H1 (cell line): ENCODE results near the gene NPIPA1. TPM values are rescaled to one million over a fixed set of nuclear protein-coding genes. Genes with fewer than 3 reads are reported as not detected.
"Not testable (repeated sequence)": the region's sequence is repeated elsewhere in the genome, so short reads cannot be mapped to it uniquely, and the experiment has no call there.

ENCODE experiments used
- CTCF ChIA-PET: fragments of 300-600 bp; sonication (Branson Sonifier 250); formaldehyde crosslinking; loops from one replicate; lab custom pipeline; 2021; ENCODE audit not compliant: partially characterized antibody; lab: Charles Lee
- POLR2A ChIA-PET: fragments of 300-600 bp; sonication (Branson Sonifier 250); formaldehyde crosslinking; loops from one replicate; lab custom pipeline; 2021; ENCODE audit warnings: inconsistent platforms; ENCODE audit not compliant: partially characterized antibody; lab: Charles Lee
- DNase-seq, 2 experiments: peaks; one replicate each; pipeline versions ENCODE4 v3.0.0 to v3.0.0-alpha.2; 2010 to 2022; ENCODE audit warnings: low spot score in 2 of 2, low read depth in 1 of 2, mixed read lengths in 1 of 2
- FAIRE-seq: peaks from 2 replicates; lab custom pipeline; 2011; peaks lifted over from hg19 to GRCh38; lab: Jason Lieb, UNC
- H2AFZ ChIP-seq: 2 replicates; pipeline ENCODE4 v1.8.1; 2012; ENCODE audit warnings: low read length, inconsistent platforms
- H2AK5ac ChIP-seq: 2 replicates; pipeline ENCODE4 v1.6.1; 2013; ENCODE audit warnings: low read depth, low read length
- H2BK120ac ChIP-seq: replicated peaks from 2 replicates; pipeline ENCODE3; 2013; ENCODE audit warnings: low read depth, low read length, inconsistent platforms
- H2BK12ac ChIP-seq: 2 replicates; pipeline ENCODE4 v1.6.1; 2013; ENCODE audit warnings: low read depth, low read length
- H2BK15ac ChIP-seq: 2 replicates; pipeline ENCODE4 v1.6.1; 2013; ENCODE audit warnings: low read length
- H2BK20ac ChIP-seq: 2 replicates; pipeline ENCODE4 v1.6.1; 2013; ENCODE audit warnings: low read length
- H2BK5ac ChIP-seq: 2 replicates; pipeline ENCODE4 v1.6.1; 2013; ENCODE audit warnings: low read depth, low read length
- H3K14ac ChIP-seq: 2 replicates; pipeline ENCODE4 v1.6.1; 2013; ENCODE audit warnings: inconsistent platforms; ENCODE audit not compliant: insufficient read length
- H3K18ac ChIP-seq: 2 replicates; pipeline ENCODE4 v1.6.1; 2013; ENCODE audit warnings: low read length; ENCODE audit errors: extremely low read depth
- H3K23ac ChIP-seq: 2 replicates; pipeline ENCODE4 v1.6.1; 2013; ENCODE audit warnings: inconsistent platforms; ENCODE audit not compliant: insufficient read length
- H3K23me2 ChIP-seq: 2 replicates; pipeline ENCODE4 v1.6.1; 2013; ENCODE audit warnings: low read depth, low read length
- H3K27ac ChIP-seq: 2 replicates; pipeline ENCODE4 v1.6.1; 2011; ENCODE audit warnings: low read depth, low read length, inconsistent platforms
- H3K27me3 ChIP-seq, 4 experiments: replicated peaks in 1 of 4; 1 replicate in 1 of 4; 2 replicates in 3 of 4; pipeline versions ENCODE4 v1.6.1 to v1.8.1; 2011 to 2013; ENCODE audit warnings: low read length in 3 of 4, mild to moderate bottlenecking in 3 of 4, inconsistent platforms in 2 of 4, mixed read lengths in 2 of 4, moderate library complexity in 1 of 4; ENCODE audit not compliant: control insufficient read depth in 3 of 4, insufficient read depth in 3 of 4; ENCODE audit errors: extremely low read depth in 1 of 4
- H3K36me3 ChIP-seq, 4 experiments: 2 replicates each; pipeline versions ENCODE4 v1.6.1 to v1.8.1; 2011 to 2013; ENCODE audit warnings: mild to moderate bottlenecking in 4 of 4, low read length in 3 of 4, moderate library complexity in 2 of 4, control low read depth in 1 of 4, inconsistent platforms in 1 of 4; ENCODE audit not compliant: insufficient read depth in 4 of 4, control insufficient read depth in 2 of 4
- H3K4ac ChIP-seq: replicated peaks from 2 replicates; pipeline ENCODE3; 2013; ENCODE audit warnings: low read length, low read depth, mixed read lengths, inconsistent platforms; ENCODE audit not compliant: insufficient read length
- H3K4me1 ChIP-seq, 4 experiments: replicated peaks in 1 of 4; 1 replicate in 1 of 4; 2 replicates in 3 of 4; pipeline versions ENCODE4 v1.6.1 to v1.8.1; 2011 to 2013; ENCODE audit warnings: low read length in 3 of 4, inconsistent platforms in 2 of 4, mixed read lengths in 1 of 4; ENCODE audit not compliant: insufficient read depth in 4 of 4, control insufficient read depth in 3 of 4
- H3K4me2 ChIP-seq, 2 experiments: 2 replicates each; pipeline versions ENCODE4 v1.6.1 to v1.8.1; 2011 to 2013; ENCODE audit warnings: low read depth in 2 of 2, low read length in 2 of 2, control low read depth in 1 of 2, inconsistent platforms in 1 of 2, mild to moderate bottlenecking in 1 of 2; ENCODE audit not compliant: insufficient read depth in 1 of 2
- H3K4me3 ChIP-seq, 4 experiments: fragments of 200-600, 300-600 bp in 1 of 4; sonication (generic), shearing (Covaris generic), sonication (Bioruptor Twin) in 1 of 4; 2 replicates each; pipeline versions ENCODE4 v1.5.1 to v1.8.1; 2011 to 2016; ENCODE audit warnings: low read length in 4 of 4, low read depth in 3 of 4, control low read depth in 2 of 4, inconsistent platforms in 2 of 4, mild to moderate bottlenecking in 2 of 4, mixed read lengths in 1 of 4, moderate library complexity in 1 of 4; ENCODE audit not compliant: insufficient read depth in 2 of 4; ENCODE audit errors: extremely low read depth in 1 of 4
- H3K56ac ChIP-seq: replicated peaks from 2 replicates; pipeline ENCODE3; 2013; ENCODE audit warnings: low read depth, mild to moderate bottlenecking, mixed read lengths, low read length, inconsistent platforms; ENCODE audit not compliant: insufficient read length
- H3K79me1 ChIP-seq: 2 replicates; pipeline ENCODE4 v1.6.1; 2013; ENCODE audit warnings: low read depth, low read length, control low read depth
- H3K79me2 ChIP-seq, 2 experiments: 2 replicates each; pipeline versions ENCODE4 v1.6.1 to v1.8.1; 2012 to 2013; ENCODE audit warnings: low read length in 2 of 2, mild to moderate bottlenecking in 2 of 2, inconsistent platforms in 1 of 2; ENCODE audit not compliant: insufficient read depth in 2 of 2, control insufficient read depth in 1 of 2
- H3K9ac ChIP-seq, 4 experiments: replicated peaks in 1 of 4; 1 replicate in 1 of 4; 2 replicates in 3 of 4; pipeline versions ENCODE4 v1.6.1 to v1.8.1; 2011 to 2013; ENCODE audit warnings: low read depth in 3 of 4, low read length in 3 of 4, control low read depth in 2 of 4, mild to moderate bottlenecking in 2 of 4, moderate library complexity in 2 of 4, inconsistent platforms in 1 of 4; ENCODE audit errors: extremely low read depth in 1 of 4
- H3K9me3 ChIP-seq, 2 experiments: 2 replicates each; pipeline versions ENCODE4 v1.6.1 to v1.8.1; 2012 to 2013; ENCODE audit warnings: mild to moderate bottlenecking in 2 of 2, moderate library complexity in 2 of 2, control low read depth in 1 of 2, inconsistent platforms in 1 of 2, low read depth in 1 of 2, low read length in 1 of 2, mixed read lengths in 1 of 2; ENCODE audit not compliant: insufficient read depth in 2 of 2
- H4K20me1 ChIP-seq, 2 experiments: replicated peaks in 1 of 2; 2 replicates each; pipeline versions ENCODE3 to v1.8.1; 2011 to 2013; ENCODE audit warnings: inconsistent platforms in 2 of 2, low read length in 2 of 2, mild to moderate bottlenecking in 1 of 2; ENCODE audit not compliant: insufficient read depth in 2 of 2, control insufficient read depth in 1 of 2
- H4K5ac ChIP-seq: 2 replicates; pipeline ENCODE4 v1.6.1; 2013; ENCODE audit warnings: low read length, low read depth, mixed read lengths, inconsistent platforms; ENCODE audit not compliant: insufficient read length
- H4K8ac ChIP-seq: 2 replicates; pipeline ENCODE4 v1.8.0; 2013; ENCODE audit warnings: mild to moderate bottlenecking, moderate library complexity, low read length, inconsistent platforms; ENCODE audit not compliant: insufficient read depth; ENCODE audit errors: extremely low read depth
- H4K91ac ChIP-seq: replicated peaks from 2 replicates; pipeline ENCODE3; 2013; ENCODE audit warnings: low read length, mixed read lengths, inconsistent platforms; ENCODE audit not compliant: insufficient read length
- WGBS, 2 experiments: shearing (Covaris generic) in 1 of 2; methylation state at CpG; one replicate each; pipeline versions ENCODE4 v1.1.6 to v1.1.7; 2013 to 2015; ENCODE audit warnings: low lambda C conversion rate in 2 of 2, mixed read lengths in 2 of 2, inconsistent platforms in 1 of 2, low coverage in 1 of 2, missing lambda C conversion rate in 1 of 2; ENCODE audit not compliant: insufficient replicate concordance in 2 of 2, insufficient coverage in 1 of 2, insufficient read length in 1 of 2; ENCODE audit errors: extremely low coverage in 1 of 2, missing lambda C conversion rate in 1 of 2; 5-methylcytosine and 5-hydroxymethylcytosine counted together
- polyA plus RNA-seq, 7 experiments: library from polyadenylated mRNA; depleted of rRNA in 3 of 7; stranded (reverse) in 5 of 7; unstranded in 2 of 7; fragments of >200 nt in 5 of 7; fragments of 200-250 nt in 2 of 7; gene quantifications; 1 replicate in 5 of 7; 2 replicates in 1 of 7; 4 replicates in 1 of 7; pipeline versions ENCODE4 v1.2.1 to v1.2.3, GENCODE V29; 2011 to 2013; ENCODE audit warnings: missing spikeins in 2 of 7, mixed read lengths in 2 of 7
- total RNA-seq: library from RNA; stranded (reverse); fragmentation: NEBNext Ultra II Directional; extraction: Animal tissue kit (Norgen Biotek cat#: 25700); gene quantifications from 2 replicates; pipeline ENCODE4 v1.2.1, GENCODE V29; 2021

NPIPA1 gene
- total and polyA plus RNA-seq, 2 of the 8 experiments (the other 6 are each of a cell fraction or from before 2014, with no cell fraction given), result 60.0 to 97.8 TPM

DNA sequence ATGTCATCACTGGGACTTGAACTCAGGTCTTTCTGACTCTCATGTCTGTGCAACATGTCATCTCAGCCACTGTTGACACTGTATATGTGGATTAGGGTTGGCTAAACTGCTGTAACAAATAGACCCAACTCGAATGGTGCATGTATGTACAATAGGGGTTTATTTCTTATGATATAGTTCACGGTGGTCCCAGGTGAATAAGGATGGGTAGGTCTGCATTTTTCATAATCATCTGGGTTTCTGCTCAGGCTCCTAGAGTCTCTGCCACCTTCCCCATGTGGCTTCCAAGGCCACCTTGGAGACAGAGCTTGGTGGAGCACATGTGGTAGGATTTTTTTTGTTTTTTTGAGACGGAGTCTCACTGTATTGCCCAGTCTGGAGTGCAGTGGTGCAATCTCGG is 27.5 kb upstream of the NPIPA1 start:
- H3K27ac ChIP-seq, FAIRE-seq, H3K36me3 ChIP-seq, H2BK120ac ChIP-seq, H3K27me3 ChIP-seq, H2BK20ac ChIP-seq, H3K4me3 ChIP-seq, POLR2A ChIA-PET, H3K4me1 ChIP-seq, H3K4ac ChIP-seq, H3K18ac ChIP-seq, H3K23ac ChIP-seq, H3K23me2 ChIP-seq, DNase-seq, H2BK15ac ChIP-seq, H4K5ac ChIP-seq, H4K8ac ChIP-seq, H2BK5ac ChIP-seq, H3K9ac ChIP-seq, H2AFZ ChIP-seq, H3K79me1 ChIP-seq, H2AK5ac ChIP-seq, H4K20me1 ChIP-seq, H3K14ac ChIP-seq, H3K56ac ChIP-seq, H3K4me2 ChIP-seq, H3K9me3 ChIP-seq, CTCF ChIA-PET, H4K91ac ChIP-seq, H3K79me2 ChIP-seq, H2BK12ac ChIP-seq: not testable (repeated sequence)
- no CpG with 5 or more reads among the region's 4 CpGs for WGBS, 2 experiments

DNA sequence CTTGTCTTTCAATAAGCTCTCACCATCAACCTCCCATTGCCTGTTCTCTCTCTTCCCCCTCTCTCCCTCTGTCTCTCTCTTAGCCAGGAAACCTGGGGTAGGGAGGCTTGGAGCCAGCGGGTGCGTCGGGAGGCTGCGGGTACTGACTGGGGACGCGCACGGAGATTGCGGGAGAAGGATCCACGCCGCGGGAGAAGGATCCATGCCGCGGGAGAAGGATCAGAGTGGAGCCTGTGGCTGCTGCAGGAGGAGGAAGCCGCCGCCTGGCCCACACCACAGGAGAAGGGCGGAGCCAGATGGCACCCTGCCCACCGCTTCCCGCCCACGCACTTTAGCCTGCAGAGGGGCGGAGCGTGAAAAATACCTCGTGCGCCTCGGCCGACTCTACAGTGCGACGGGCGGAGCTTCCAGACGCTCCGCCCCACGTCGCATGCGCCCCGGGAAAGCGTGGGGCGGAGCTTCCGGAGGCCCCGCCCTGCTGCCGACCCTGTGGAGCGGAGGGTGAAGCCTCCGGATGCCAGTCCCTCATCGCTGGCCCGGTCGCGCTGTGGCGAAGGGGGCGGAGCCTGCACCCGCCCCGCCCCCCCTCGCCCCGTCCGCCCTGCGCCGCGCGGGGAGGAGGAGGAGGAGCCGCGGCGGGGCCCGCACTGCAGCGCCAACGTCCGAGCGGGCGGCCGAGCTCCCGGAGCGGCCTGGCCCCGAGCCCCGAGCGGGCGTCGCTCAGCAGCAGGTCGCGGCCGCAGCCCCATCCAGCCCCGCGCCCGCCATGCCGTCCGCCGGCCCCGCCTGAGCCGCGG is 26.2 kb upstream of the NPIPA1 start:
- FAIRE-seq, H2BK15ac ChIP-seq, H3K14ac ChIP-seq, H3K4me1 ChIP-seq, H2AK5ac ChIP-seq, H4K20me1 ChIP-seq, H3K79me2 ChIP-seq, H3K27me3 ChIP-seq, DNase-seq, H4K5ac ChIP-seq, H3K27ac ChIP-seq, H3K36me3 ChIP-seq, CTCF ChIA-PET, H2BK12ac ChIP-seq, H3K79me1 ChIP-seq, H3K9ac ChIP-seq, H3K18ac ChIP-seq, H3K23ac ChIP-seq, H3K9me3 ChIP-seq, H3K4me3 ChIP-seq, POLR2A ChIA-PET, H2BK5ac ChIP-seq, H3K4me2 ChIP-seq, H4K8ac ChIP-seq, H3K4ac ChIP-seq, H2BK120ac ChIP-seq, H2BK20ac ChIP-seq, H3K56ac ChIP-seq, H3K23me2 ChIP-seq, H2AFZ ChIP-seq, H4K91ac ChIP-seq: not testable (repeated sequence)
- WGBS, 2 experiments, result no CpG with 5 or more reads among the region's 85 CpGs
